ENCODE results near the gene ATG4B.
"Not testable (repeated sequence)": the region's sequence is repeated elsewhere in the genome, so short reads cannot be mapped to it uniquely, and the experiment has no call there.

ATG4B gene

GRCh38 chr2:241640165-241640795 is 2.8 kb downstream of the ATG4B start:
- DNase-seq = no peak

GRCh38 chr2:241641631-241642030 is 4.1 kb downstream of the ATG4B start:
- no peak for DNase-seq

- DNase-seq = no peak
These were observed 7.8 kb downstream of the ATG4B start for GRCh38 chr2:241645056-241645914.

GRCh38 chr2:241645915-241646645 is 8.6 kb downstream of the ATG4B start:
- DNase-seq = no peak

- DNase-seq = no peak
These were observed 11.0 kb downstream of the ATG4B start for GRCh38 chr2:241648453-241648852.

- no peak for DNase-seq
These were observed 11.9 kb downstream of the ATG4B start for GRCh38 chr2:241649404-241649803.

- no peak for DNase-seq
These were observed 12.4 kb downstream of the ATG4B start for GRCh38 chr2:241649927-241650326.

GRCh38 chr2:241652142-241652541 is 14.6 kb downstream of the ATG4B start:
- DNase-seq = no peak

GRCh38 chr2:241652722-241653121 is 15.2 kb downstream of the ATG4B start:
- DNase-seq = no peak

GRCh38 chr2:241653210-241653750 is 15.8 kb downstream of the ATG4B start:
- no peak for DNase-seq

GRCh38 chr2:241654551-241654950 is 17.1 kb downstream of the ATG4B start:
- DNase-seq = no peak

GRCh38 chr2:241655516-241656189 is 18.2 kb downstream of the ATG4B start:
- no peak for DNase-seq

- DNase-seq = no peak
These were observed 18.8 kb downstream of the ATG4B start for GRCh38 chr2:241656190-241656741.

- DNase-seq = no peak
These were observed 20.3 kb downstream of the ATG4B start for GRCh38 chr2:241657786-241658254.

GRCh38 chr2:241658296-241658695 is 20.8 kb downstream of the ATG4B start:
- DNase-seq = no peak

- peak; percentile 36 for DNase-seq
These were observed 21.8 kb downstream of the ATG4B start for GRCh38 chr2:241659150-241659739.

- DNase-seq = no peak
These were observed 23.2 kb downstream of the ATG4B start for GRCh38 chr2:241660593-241661213.

- DNase-seq = not testable (repeated sequence)
These were observed 25.2 kb downstream of the ATG4B start for GRCh38 chr2:241662731-241663130.

- DNase-seq = no peak
These were observed 28.4 kb downstream of the ATG4B start for GRCh38 chr2:241665731-241666440.

- no peak for DNase-seq
These were observed 29.3 kb downstream of the ATG4B start for GRCh38 chr2:241666627-241667400.

Measured in stimulated activated CD4-positive, alpha-beta T cell treated with anti-CD3 and anti-CD28 coated beads, Interleukin-1b, Interleukin-23, amount 100 ng/mL, for 48 hours (primary cell).